Lung (tissue), 12 donors: Measurements from ENCODE around the gene CHN2. TPM values are rescaled to one million over a fixed set of nuclear protein-coding genes. Genes with fewer than 3 reads are reported as not detected.

ENCODE experiments used
- ATAC-seq: fragments of 200-7000 bp; cut with Tn5 transposase; one replicate; pipeline ENCODE4 v1.9.1; 2020; ENCODE audit warnings: moderate number of reproducible peaks; ENCODE audit not compliant: insufficient read depth, low FRiP score
- DNase-seq, 3 donors: peaks; one replicate each; pipeline ENCODE4 v3.0.0-alpha.2; 2013 to 2017
- H3K27ac ChIP-seq, 2 donors: one replicate each; pipeline ENCODE4 v1.5.1; 2013; ENCODE audit warnings: mild to moderate bottlenecking in 2 of 2, moderate library complexity in 2 of 2, control low read depth in 1 of 2, inconsistent platforms in 1 of 2, low read depth in 1 of 2, low read length in 1 of 2
- H3K27me3 ChIP-seq, 3 donors: one replicate each; pipeline ENCODE4 v1.5.1; 2013; ENCODE audit warnings: low read length in 2 of 3; ENCODE audit not compliant: control insufficient read depth in 3 of 3, insufficient read depth in 3 of 3
- H3K36me3 ChIP-seq, 4 donors: one replicate each; pipeline ENCODE4 v1.5.1; 2013; ENCODE audit warnings: low read length in 4 of 4, mild to moderate bottlenecking in 1 of 4, moderate library complexity in 1 of 4; ENCODE audit not compliant: control insufficient read depth in 4 of 4, insufficient read depth in 4 of 4
- H3K4me1 ChIP-seq, 5 donors: one replicate each; pipeline ENCODE4 v1.5.1; 2013; ENCODE audit warnings: low read length in 5 of 5, mild to moderate bottlenecking in 2 of 5, moderate library complexity in 1 of 5; ENCODE audit not compliant: control insufficient read depth in 5 of 5, insufficient read depth in 5 of 5
- H3K4me3 ChIP-seq: one replicate; pipeline ENCODE4 v1.5.1; 2013; ENCODE audit warnings: mild to moderate bottlenecking, control low read depth, moderate library complexity
- H3K9ac ChIP-seq, 2 donors: one replicate each; pipeline ENCODE4 v1.5.1; 2013; ENCODE audit warnings: low read length in 2 of 2, control low read depth in 1 of 2; ENCODE audit not compliant: insufficient read depth in 1 of 2
- H3K9me3 ChIP-seq, 4 donors: one replicate each; pipeline ENCODE4 v1.5.1; 2013; ENCODE audit warnings: low read length in 3 of 4, mild to moderate bottlenecking in 1 of 4, moderate library complexity in 1 of 4; ENCODE audit not compliant: control insufficient read depth in 4 of 4, insufficient read depth in 3 of 4
- CTCF ChIP-seq: IDR thresholded peaks from 2 replicates; pipeline ENCODE4 v1.5.1; 2012; ENCODE audit warnings: mild to moderate bottlenecking; ENCODE audit errors: control extremely low read depth, extremely low read depth
- whole genome bisulfite sequencing, 2 donors: extraction: QIAGEN DNeasy Blood & Tissue Kit; methylation state at CpG; one replicate each; pipeline ENCODE4 v1.1.7; 2013; 5-methylcytosine and 5-hydroxymethylcytosine counted together
- polyA plus RNA-seq, 2 donors: library from polyadenylated mRNA; stranded (reverse); fragments of 200-250 nt; gene quantifications; one replicate each; pipeline ENCODE4 v1.2.1, GENCODE V29; 2013
- total RNA-seq, 2 donors: library from RNA; depleted of rRNA in 1 of 2; stranded (reverse); fragments of >200 nt in 1 of 2; gene quantifications; one replicate each; pipeline ENCODE4 v1.2.1, GENCODE V29; 2014 to 2021
- donor health status: control.
- donor health status: control.
- donor health status: Bipolar disorder and iron deficiency.
- donor health status: healthy.
- donor health status: DM: yes; HTN: yes; CAD: no.

CHN2 gene
- total and polyA plus RNA-seq, 4 donors = 3.2 to 11.0 (median 6.7) TPM

GRCh38 chr7:29386196-29386765, 191.7 kb downstream of the CHN2 start:
- Histone ChIP-seq H3K27ac (no peak overlapping the region), H3K36me3 (no peaks in the 10 kb centered on the region), H3K4me1 (peaks cover 0 to 3% (median 0%) of the 10 kb centered on the region in 5 donors), H3K4me3 (no peak overlapping the region), H3K9ac (no peak overlapping the region), H3K9me3 (no peaks in the 10 kb centered on the region), H3K27me3 (peaks cover 0 to 15% (median 0%) of the 10 kb centered on the region in 3 donors)
- TF ChIP-seq CTCF = no peak
- WGBS, 2 donors = 94 to 96% methylated on average over 4 of the region's 4 CpGs
- DNase-seq = no peak
- no peak for ATAC-seq

GRCh38 chr7:29391262-29391661, 196.7 kb downstream of the CHN2 start:
- Histone ChIP-seq H3K9ac (no peak overlapping the region), H3K9me3 (no peaks in the 10 kb centered on the region), H3K4me1 (no peaks in the 10 kb centered on the region), H3K36me3 (no peaks in the 10 kb centered on the region), H3K4me3 (no peak overlapping the region), H3K27ac (no peak overlapping the region), H3K27me3 (peaks cover 0 to 23% (median 0%) of the 10 kb centered on the region in 3 donors)
- 90 to 92% methylated on average over 1 of the region's 1 CpG for WGBS, 2 donors
- no peak for TF ChIP-seq CTCF
- DNase-seq (no peak), ATAC-seq (no peak)

DNA sequence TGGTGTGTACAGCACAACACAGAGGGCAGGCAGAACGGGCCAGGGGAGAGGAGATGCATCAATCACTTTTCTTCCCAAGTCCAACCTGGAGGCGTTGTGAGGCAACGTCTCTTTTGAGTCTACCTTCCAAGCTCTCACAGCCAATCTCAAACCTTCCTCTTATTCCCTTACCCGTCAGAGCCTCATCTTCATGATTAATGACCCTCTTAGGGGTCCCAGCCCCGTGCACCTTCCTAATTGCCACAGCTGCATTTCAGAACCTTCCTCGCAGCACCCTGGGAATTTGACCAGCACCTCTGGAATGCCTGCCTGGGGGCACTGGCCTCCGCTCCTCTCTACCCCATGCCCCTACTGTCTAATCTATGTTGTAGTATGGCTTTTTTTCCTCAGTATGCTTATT, 199.7 kb downstream of the CHN2 start:
- Histone ChIP-seq H3K36me3 (no peaks in the 10 kb centered on the region), H3K27ac (no peak overlapping the region)
- 75 to 88% methylated on average over 7 of the region's 7 CpGs for WGBS, 2 donors

More for the DNA sequence above, 199.7 kb downstream of the CHN2 start:
- no peaks in the 10 kb centered on the region for H3K4me1 ChIP-seq
- H3K27me3 ChIP-seq = peaks cover 0 to 18% (median 0%) of the 10 kb centered on the region in 3 donors
- H3K9me3 ChIP-seq = peaks cover 0 to 1% (median 0%) of the 10 kb centered on the region in 4 donors
- no peak for DNase-seq
- ATAC-seq = no peak
- H3K4me3 ChIP-seq = no peak overlapping the region
- H3K9ac ChIP-seq = no peak overlapping the region
- TF ChIP-seq CTCF = no peak
